Activated CD8-positive, alpha-beta memory T cell treated with anti-CD3 and anti-CD28 coated beads, Interleukin-2, amount 50 U/mL, for 4 hours (primary cell): ENCODE data around the gene AMPD2.

Experiments used
- DNase-seq: peaks from one replicate; pipeline ENCODE4 v3.0.0-alpha.2; 2020

Gene AMPD2

DNA sequence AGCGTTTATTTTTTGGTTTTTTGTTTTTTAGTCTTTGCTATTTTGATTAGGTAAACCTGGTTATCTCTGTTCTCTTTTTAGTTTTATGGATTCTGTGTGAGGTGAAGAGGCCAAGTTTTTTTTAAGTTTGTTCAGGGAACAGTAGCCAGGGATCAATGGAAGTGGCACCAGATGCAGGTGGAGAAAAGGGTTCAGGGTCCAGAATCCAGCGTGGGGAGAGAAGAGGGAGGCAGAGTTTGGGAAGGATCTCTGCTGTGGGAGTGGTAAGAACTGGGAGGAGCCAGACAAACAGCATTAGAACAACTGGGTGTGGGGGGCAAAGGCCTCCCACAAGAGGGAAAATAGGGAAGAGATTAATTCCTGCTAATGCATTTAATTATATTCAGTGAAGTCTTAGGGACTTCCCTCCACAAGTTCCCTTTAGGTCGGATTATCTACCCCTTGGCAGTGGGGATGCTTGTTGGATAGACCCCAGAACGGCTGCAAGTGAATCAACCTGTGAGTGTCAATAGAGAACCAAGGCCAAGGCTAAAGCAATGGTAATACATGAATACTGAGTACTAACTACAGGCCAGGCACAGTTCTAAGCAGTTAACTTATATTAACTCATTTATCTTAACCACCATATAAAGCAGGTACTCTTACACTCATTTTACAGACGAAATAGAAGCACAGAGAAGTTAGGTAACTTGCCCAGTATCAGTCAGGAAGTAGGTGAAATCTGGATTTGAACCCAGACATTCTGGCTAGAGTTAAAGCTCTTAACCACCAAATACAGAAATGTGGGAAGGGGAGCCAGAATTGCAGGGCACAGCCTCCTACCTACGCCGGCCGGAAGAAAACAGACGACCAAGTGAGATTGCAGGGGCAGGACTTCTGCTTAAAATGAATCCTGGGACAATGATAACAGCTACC lies 719 bp upstream of the AMPD2 start:
- DNase-seq, result no peak

DNA sequence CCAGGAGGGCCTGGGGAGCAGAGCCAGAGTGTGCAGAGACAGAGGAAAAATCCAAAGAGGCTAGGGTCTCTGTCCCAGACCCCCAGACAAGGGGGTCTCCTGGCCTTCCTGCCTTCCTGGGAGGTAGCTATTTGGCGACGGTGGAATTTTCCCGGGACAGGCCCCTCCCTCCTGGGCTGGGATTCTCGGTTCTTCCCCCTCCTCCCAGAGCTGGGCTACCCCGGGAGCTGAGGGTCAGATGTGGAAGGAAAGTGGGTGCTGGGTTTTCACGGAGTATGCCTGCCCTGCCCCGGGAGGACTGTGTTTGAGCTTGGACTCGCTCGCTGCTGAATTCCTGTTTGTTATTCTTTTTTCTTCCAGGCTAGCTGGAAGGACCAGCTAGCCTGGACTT lies 759 bp downstream of the AMPD2 start:
- no peak for DNase-seq

GRCh38 chr1:109620841-109621286 lies 1.2 kb downstream of the AMPD2 start:
- DNase-seq, result peak; percentile 98

DNA sequence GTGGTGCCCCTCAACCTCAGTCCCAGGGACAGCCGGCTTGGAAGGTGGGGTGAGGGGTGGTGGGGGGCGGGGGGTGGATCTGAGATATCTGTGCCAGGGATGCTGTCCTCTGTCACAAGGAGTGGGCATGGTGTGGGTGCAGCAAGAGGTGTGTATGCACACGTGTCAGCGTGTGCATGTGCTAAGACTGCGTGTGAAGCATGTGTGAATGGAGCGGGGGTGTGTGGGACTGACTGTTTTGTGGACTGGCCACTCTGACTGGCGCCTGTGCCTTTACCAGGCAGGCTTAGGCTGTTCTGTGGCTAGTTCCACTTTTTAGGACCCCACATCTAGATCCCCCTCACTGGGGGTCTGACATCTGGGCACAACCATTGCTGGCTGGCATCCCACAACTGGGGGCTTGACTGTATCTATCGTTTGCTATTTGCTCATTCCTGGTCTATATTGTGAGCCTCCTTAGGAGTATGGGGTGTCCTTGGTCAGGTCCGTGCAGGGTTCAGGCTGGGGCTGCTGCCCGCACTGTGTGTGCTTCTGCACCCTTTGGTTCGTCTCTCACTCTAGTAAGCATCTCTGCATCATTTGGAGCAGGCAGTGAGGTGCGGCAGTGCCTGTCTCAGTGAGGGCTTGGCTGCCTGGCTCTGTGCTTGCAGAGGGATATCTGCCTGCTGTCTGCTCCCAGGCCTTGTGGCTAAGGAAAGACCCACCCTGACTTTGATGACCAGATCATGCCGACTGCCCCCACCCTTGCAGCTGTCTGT lies 1.9 kb downstream of the AMPD2 start:
- no peak for DNase-seq

DNA sequence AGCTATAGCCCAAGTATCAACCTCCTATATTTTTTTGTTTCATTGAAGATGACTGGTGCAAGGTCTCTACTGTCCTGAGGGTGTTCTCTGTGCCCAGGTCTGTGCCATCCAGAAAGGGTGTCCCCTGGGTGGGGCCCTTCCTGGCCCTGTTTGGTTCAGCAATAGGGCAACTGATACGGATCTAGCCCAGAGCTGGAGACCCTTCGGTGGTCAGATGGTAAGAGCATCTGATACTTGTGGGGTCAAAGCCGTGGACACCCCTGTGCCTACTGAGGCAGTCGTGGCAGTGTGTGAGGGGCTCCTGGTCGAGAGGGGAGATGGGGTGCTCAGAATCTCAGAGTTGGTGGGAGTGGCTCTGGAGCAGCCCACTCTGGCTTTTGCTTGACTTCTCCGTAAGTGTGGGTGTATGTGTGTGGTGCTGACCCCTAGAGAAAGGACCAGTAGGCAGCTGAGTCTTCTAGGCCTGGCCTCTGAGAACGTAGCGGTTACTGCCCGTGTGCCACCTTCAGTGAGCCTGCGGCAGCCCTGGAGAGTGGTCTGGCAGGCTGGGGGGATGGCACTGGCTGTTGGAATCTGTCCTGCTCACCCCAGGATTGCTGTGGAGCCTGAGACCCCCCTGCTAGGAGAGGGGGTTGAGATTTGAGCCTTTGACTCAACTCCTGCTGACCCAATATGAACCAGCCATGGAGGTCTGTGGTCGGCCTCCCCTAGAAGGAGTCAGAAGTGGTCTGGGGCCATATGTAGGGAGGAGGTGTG lies 2.7 kb downstream of the AMPD2 start:
- no peak for DNase-seq

GRCh38 chr1:109622895-109623294 lies 3.3 kb downstream of the AMPD2 start:
- DNase-seq, result no peak

- DNase-seq, result no peak
These were observed 4.0 kb downstream of the AMPD2 start for GRCh38 chr1:109623601-109624161.

- no peak for DNase-seq
These were observed 4.8 kb downstream of the AMPD2 start for GRCh38 chr1:109624201-109625010.

- no peak for DNase-seq
These were observed 5.5 kb downstream of the AMPD2 start for GRCh38 chr1:109625176-109625575.

GRCh38 chr1:109625601-109626560 lies 6.2 kb downstream of the AMPD2 start:
- DNase-seq, result no peak

DNA sequence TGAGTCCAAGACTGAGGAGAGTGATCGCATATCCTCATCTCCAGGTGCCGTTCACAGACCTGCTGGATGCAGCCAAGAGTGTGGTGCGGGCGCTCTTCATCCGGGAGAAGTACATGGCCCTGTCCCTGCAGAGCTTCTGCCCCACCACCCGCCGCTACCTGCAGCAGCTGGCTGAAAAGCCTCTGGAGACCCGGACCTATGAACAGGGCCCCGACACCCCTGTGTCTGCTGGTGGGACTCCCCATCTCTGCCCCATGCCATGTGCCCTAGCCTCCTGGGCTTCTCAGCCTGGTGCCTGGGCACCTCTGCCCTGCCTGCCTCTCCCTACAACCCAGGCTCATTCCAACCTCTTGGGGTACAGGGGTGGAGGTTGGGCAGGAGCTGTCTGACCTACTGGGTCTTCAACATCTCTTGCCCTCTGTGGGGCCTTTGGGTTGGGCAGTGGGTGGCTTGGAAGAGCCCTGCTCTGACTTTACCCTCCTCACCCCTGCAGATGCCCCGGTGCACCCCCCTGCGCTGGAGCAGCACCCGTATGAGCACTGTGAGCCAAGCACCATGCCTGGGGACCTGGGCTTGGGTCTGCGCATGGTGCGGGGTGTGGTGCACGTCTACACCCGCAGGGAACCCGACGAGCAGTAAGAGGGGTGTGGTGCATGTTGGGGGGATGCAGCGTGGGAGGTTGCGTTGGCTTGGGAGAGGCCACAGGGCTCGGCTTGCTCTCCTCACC lies 7.2 kb downstream of the AMPD2 start:
- no peak for DNase-seq

- no peak for DNase-seq
These were observed 8.2 kb downstream of the AMPD2 start for GRCh38 chr1:109627692-109628399.

DNA sequence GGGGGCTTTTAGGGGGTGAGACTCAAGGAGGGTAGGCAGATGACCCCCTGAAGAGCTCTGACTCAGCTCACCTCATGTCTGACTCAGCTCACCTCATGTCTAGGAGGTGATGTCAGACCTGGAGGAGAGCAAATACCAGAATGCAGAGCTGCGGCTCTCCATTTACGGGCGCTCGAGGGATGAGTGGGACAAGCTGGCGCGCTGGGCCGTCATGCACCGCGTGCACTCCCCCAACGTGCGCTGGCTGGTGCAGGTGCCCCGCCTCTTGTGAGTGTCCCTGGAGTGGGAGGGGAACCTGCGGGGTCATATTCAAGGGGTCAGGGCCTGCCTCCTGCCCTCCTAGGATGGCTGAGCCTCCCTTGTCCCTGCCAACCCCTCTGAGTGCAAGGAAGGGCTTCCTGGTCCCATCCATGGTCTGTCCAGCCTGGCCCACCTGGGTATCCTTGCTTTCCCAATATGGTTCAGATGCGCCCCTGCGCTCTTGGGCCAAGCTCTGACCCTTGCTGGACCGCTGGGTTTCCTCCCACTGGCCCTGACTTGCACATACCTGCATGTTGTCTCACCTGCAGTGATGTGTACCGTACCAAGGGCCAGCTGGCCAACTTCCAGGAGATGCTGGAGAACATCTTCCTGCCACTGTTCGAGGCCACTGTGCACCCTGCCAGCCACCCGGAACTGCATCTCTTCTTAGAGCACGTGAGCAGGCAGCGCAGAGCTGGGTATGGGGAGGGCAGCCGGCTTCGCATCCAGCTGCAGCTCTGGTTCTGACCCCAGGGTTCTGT lies 9.1 kb downstream of the AMPD2 start:
- no peak for DNase-seq

GRCh38 chr1:109629372-109630030 lies 9.9 kb downstream of the AMPD2 start:
- no peak for DNase-seq

DNA sequence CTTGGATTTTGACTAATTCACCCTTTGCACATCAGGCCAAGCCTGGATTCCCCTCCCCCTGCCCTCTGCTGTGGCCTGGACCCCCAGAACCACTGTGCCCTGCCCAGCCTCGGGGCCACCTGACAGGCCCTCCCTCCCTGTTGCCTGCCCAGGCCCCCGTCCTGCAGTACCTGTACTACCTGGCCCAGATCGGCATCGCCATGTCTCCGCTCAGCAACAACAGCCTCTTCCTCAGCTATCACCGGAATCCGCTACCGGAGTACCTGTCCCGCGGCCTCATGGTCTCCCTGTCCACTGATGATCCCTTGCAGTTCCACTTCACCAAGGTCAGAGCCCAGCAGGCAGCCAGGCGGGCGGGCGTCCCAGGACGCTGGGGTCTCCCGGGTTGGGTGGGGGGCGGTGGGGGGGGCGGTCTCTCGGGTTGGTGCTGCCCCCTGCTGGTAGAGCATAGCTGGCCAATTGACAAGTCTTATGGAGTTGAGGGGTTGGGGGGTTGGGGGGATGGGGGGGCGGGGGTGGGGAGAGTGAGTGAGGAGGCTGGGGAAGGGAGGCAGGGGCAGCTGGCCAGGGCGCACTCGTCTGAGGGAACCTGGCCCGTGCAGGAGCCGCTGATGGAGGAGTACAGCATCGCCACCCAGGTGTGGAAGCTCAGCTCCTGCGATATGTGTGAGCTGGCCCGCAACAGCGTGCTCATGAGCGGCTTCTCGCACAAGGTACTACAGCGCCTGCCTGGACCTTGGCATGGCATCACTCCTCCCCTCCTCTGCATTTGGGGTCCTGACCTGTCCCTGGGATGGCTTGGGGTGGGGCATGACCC lies 10.7 kb downstream of the AMPD2 start:
- peak; percentile 48 for DNase-seq

DNA sequence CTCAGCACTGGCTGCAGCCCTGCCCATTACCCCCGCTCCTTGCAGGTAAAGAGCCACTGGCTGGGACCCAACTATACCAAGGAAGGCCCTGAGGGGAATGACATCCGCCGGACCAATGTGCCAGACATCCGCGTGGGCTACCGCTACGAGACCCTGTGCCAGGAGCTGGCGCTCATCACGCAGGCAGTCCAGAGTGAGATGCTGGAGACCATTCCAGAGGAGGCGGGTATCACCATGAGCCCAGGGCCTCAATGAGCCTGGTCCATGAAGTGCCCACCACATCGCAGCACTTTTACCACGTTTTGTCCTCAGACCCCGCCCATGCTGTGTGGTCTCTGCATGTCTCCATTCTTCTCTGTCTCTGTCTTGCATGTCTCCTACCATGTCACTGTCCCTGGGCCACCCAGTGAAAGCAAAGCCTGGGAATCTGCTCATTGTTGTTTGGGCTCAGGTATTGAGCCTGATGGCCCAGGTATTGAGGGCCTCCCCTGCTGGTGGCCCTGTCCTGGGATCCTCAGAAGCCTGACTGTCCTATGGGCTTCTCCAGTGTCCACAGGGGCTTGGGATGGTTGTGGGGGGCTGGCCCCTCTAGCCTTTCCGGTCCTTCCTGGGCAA lies 11.4 kb downstream of the AMPD2 start:
- DNase-seq, result no peak
